K562 (cell line): Measurements from ENCODE around the gene UBAP1L. TPM values are rescaled to one million over a fixed set of nuclear protein-coding genes. Genes with fewer than 3 reads are reported as not detected.

Experiments
- ATAC-seq: fragments of 200-7000 bp; cut with Tn5 transposase; 3 replicates; pipeline ENCODE4 v1.9.1; 2020; ENCODE audit warnings: moderate library complexity
- BruUV-seq: library from RNA; stranded (reverse); fragments of 400-500 nt; replicated peaks from 2 replicates; lab custom pipeline; 2021; lab: Mats Ljungman, UMichigan
- CTCF ChIA-PET: fragments of 300-600 bp; formaldehyde crosslinking; extraction: SDS; loops from one replicate; lab custom pipeline; 2021; ENCODE audit warnings: low intra/inter-chr PET ratio; lab: Yijun Ruan, JAX
- POLR2A ChIA-PET: fragments of 300-600, 350-650 bp; sonication (Branson Sonifier 250); formaldehyde crosslinking; extraction: SDS; loops from one replicate; lab custom pipeline; 2021; ENCODE audit warnings: antibody characterized with exemption, inconsistent platforms; lab: Yijun Ruan, JAX
- DNase-seq, 4 experiments: peaks; one replicate each; pipeline versions ENCODE4 v3.0.0 to v3.0.0-alpha.2; 2011 to 2018; ENCODE audit warnings: low spot score in 3 of 4, mixed read lengths in 3 of 4; ENCODE audit errors: extremely low read depth in 1 of 4
- FAIRE-seq: peaks from 2 replicates; lab custom pipeline; 2011; peaks lifted over from hg19 to GRCh38; lab: Jason Lieb, UNC
- H2AFZ ChIP-seq: 2 replicates; pipeline ENCODE4 v1.6.0; 2011; ENCODE audit warnings: low read depth, low read length, control low read depth, inconsistent platforms
- H3K27ac ChIP-seq: fragments of 200-600 bp; 3 replicates; pipeline ENCODE4 v1.8.0; 2011; ENCODE audit warnings: low read depth, mild to moderate bottlenecking, control low read depth, inconsistent platforms, low read length, moderate library complexity, mixed read lengths; ENCODE audit errors: extremely low read depth
- H3K27me3 ChIP-seq, 2 experiments: fragments of 300-600 bp in 1 of 2; 2 replicates in 1 of 2; 3 replicates in 1 of 2; pipeline versions ENCODE4 v1.6.0 to v1.8.0; 2011; ENCODE audit warnings: inconsistent platforms in 2 of 2, low read length in 2 of 2, mild to moderate bottlenecking in 1 of 2, mixed read lengths in 1 of 2, moderate library complexity in 1 of 2; ENCODE audit not compliant: control insufficient read depth in 2 of 2, insufficient read depth in 2 of 2
- H3K36me3 ChIP-seq: fragments of 300-600 bp; 3 replicates; pipeline ENCODE4 v1.8.0; 2011; ENCODE audit warnings: mild to moderate bottlenecking, low read length, inconsistent platforms; ENCODE audit not compliant: control insufficient read depth, insufficient read depth
- H3K4me1 ChIP-seq, 2 experiments: fragments of 200-600 bp in 1 of 2; replicated peaks in 1 of 2; 2 replicates in 1 of 2; 3 replicates in 1 of 2; pipeline versions ENCODE4 v1.5.1 to v1.8.0; 2011; ENCODE audit warnings: inconsistent platforms in 2 of 2, low read length in 2 of 2, mild to moderate bottlenecking in 1 of 2, mixed read lengths in 1 of 2, moderate library complexity in 1 of 2; ENCODE audit not compliant: control insufficient read depth in 2 of 2, insufficient read depth in 2 of 2
- H3K4me2 ChIP-seq: 2 replicates; pipeline ENCODE4 v1.6.1; 2011; ENCODE audit warnings: low read length, control low read depth, inconsistent platforms, mixed read lengths; ENCODE audit not compliant: insufficient read depth
- H3K4me3 ChIP-seq: fragments of 200-600 bp; sonication (generic), shearing (Covaris generic); 2 replicates; pipeline ENCODE4 v1.5.1; 2016; ENCODE audit warnings: control low read depth, inconsistent platforms
- H3K79me2 ChIP-seq: fragments of 200-600 bp; 3 replicates; pipeline ENCODE4 v1.8.0; 2011; ENCODE audit warnings: low read length, inconsistent platforms; ENCODE audit not compliant: control insufficient read depth, insufficient read depth
- H3K9ac ChIP-seq, 2 experiments: 2 replicates each; pipeline versions ENCODE4 v1.6.0 to v1.6.1; 2011; ENCODE audit warnings: low read depth in 2 of 2, low read length in 2 of 2, control low read depth in 1 of 2, inconsistent platforms in 1 of 2, mild to moderate bottlenecking in 1 of 2, mixed read lengths in 1 of 2; ENCODE audit not compliant: insufficient read depth in 1 of 2
- H3K9me1 ChIP-seq: one replicate; pipeline ENCODE4 v1.6.0; 2011; ENCODE audit warnings: inconsistent platforms, mild to moderate bottlenecking, low read length, moderate library complexity; ENCODE audit not compliant: control insufficient read depth, insufficient read depth
- H3K9me3 ChIP-seq: replicated peaks from 2 replicates; pipeline ENCODE4 v1.5.1; 2011; ENCODE audit warnings: low read depth, low read length, inconsistent platforms; ENCODE audit not compliant: control insufficient read depth, insufficient read depth
- H4K20me1 ChIP-seq: replicated peaks from 2 replicates; pipeline ENCODE4 v1.6.1; 2011; ENCODE audit warnings: low read length, inconsistent platforms, mixed read lengths; ENCODE audit not compliant: control insufficient read depth, insufficient read depth
- BMI1 ChIP-seq: fragments of 150-350 bp; IDR thresholded peaks from 2 replicates; pipeline ENCODE4 v1.6.1; 2014; ENCODE audit warnings: low read length
- CBX5 ChIP-seq: IDR thresholded peaks from 2 replicates; pipeline ENCODE4 v1.6.1; 2014; ENCODE audit warnings: low read depth, borderline replicate concordance
- COPS2 ChIP-seq: fragments of 450-650 bp; conservative IDR thresholded peaks from 2 replicates; pipeline ENCODE4 v1.6.1; 2016; ENCODE audit warnings: mild to moderate bottlenecking, moderate library complexity
- CSDE1 ChIP-seq, 2 experiments: fragments of 450-650 bp; IDR thresholded peaks; 2 replicates each; pipeline ENCODE4 v1.6.1; 2016; ENCODE audit warnings: mild to moderate bottlenecking in 1 of 2
- E2F3 ChIP-seq: fragments of 250-450 bp; sonication (Bioruptor Pico); IDR thresholded peaks from 2 replicates; pipeline ENCODE4 v1.4.0; 2020; ENCODE audit warnings: mild to moderate bottlenecking
- KDM2B ChIP-seq: fragments of 250-450 bp; sonication (Bioruptor Pico); IDR thresholded peaks from 2 replicates; pipeline ENCODE4 v1.8.0; 2021; ENCODE audit warnings: mild to moderate bottlenecking, moderate library complexity
- MCM3 ChIP-seq: fragments of 450-650 bp; IDR thresholded peaks from 2 replicates; pipeline ENCODE4 v1.6.1; 2016
- MCM7 ChIP-seq, 2 experiments: fragments of 450-650 bp; IDR thresholded peaks; 2 replicates each; pipeline ENCODE4 v1.6.1; 2016 to 2018
- POLR2B ChIP-seq: fragments of 450-650 bp; IDR thresholded peaks from 2 replicates; pipeline ENCODE4 v1.6.1; 2018; ENCODE audit warnings: low read depth; ENCODE audit not compliant: partially characterized antibody
- RBM14 ChIP-seq: fragments of 200-400 bp; formaldehyde crosslinking; IDR thresholded peaks from 2 replicates; pipeline ENCODE4 v1.6.1; 2018; ENCODE audit warnings: low read depth, mild to moderate bottlenecking, low read length, moderate library complexity, borderline replicate concordance; ENCODE audit not compliant: insufficient read depth
- SNIP1 ChIP-seq: fragments of 450-650 bp; IDR thresholded peaks from 2 replicates; pipeline ENCODE4 v1.7.1; 2017; ENCODE audit warnings: low read depth, mild to moderate bottlenecking
- SREBF2 ChIP-seq: sonication (generic); formaldehyde crosslinking; IDR thresholded peaks from 2 replicates; pipeline ENCODE4 v1.4.0; 2020; ENCODE audit warnings: mild to moderate bottlenecking, missing genetic modification reagents
- TBL1XR1 ChIP-seq, 2 experiments: IDR thresholded peaks; 2 replicates each; pipeline ENCODE4 v1.6.1; 2012; ENCODE audit warnings: improper control_type of control experiment in 2 of 2, low read length in 2 of 2, mild to moderate bottlenecking in 1 of 2
- ZC3H11A ChIP-seq: IDR thresholded peaks from 2 replicates; pipeline ENCODE4 v1.6.1; 2012; ENCODE audit warnings: low read depth, low read length, improper control_type of control experiment
- ZNF436 ChIP-seq: fragments of 250-450, 450-650 bp; sonication (Bioruptor Pico); formaldehyde crosslinking; IDR thresholded peaks from 2 replicates; pipeline ENCODE4 v1.7.0; 2020; ENCODE audit warnings: mild to moderate bottlenecking
- WGBS: fragments of 100-300 bp; shearing (Covaris generic); methylation state at CpG from one replicate; pipeline ENCODE4 v1.1.6; 2016; ENCODE audit warnings: low coverage, mixed read lengths; ENCODE audit not compliant: insufficient coverage; ENCODE audit errors: missing lambda C conversion rate; 5-methylcytosine and 5-hydroxymethylcytosine counted together
- in situ Hi-C: fragments of 300-500 bp; cut with MboI; formaldehyde crosslinking; loops from 4 replicates; pipeline ENCODE4 v1.15.0; 2018; ENCODE audit warnings: inconsistent platforms, mixed read lengths
- intact Hi-C: fragments of 100-400 bp; cut with micrococcal nuclease; formaldehyde crosslinking; loops from 2 replicates; pipeline ENCODE4 v1.14.2; 2022
- polyA plus RNA-seq, 8 experiments: library from polyadenylated mRNA; depleted of rRNA in 4 of 8; stranded (reverse) in 5 of 8; unstranded in 3 of 8; fragments of >200 nt; fragmentation: Nextera tagmentation in 2 of 8; fragmentation: Illumina TruSeq in 1 of 8; extraction: Ambion mirVana in 2 of 8; extraction: Trizol in 1 of 8; gene quantifications; 2 replicates each; pipeline versions ENCODE4 v1.2.1 to v1.2.3, GENCODE V29; 2011 to 2014; ENCODE audit warnings: inconsistent platforms in 1 of 8, missing spikeins in 1 of 8
- total RNA-seq, 7 experiments: library from RNA; depleted of rRNA in 6 of 7; stranded (reverse); fragments of >200 nt in 6 of 7; fragmentation: Illumina TruSeq in 2 of 7; extraction: Trizol in 2 of 7; gene quantifications; 2 replicates each; pipeline versions ENCODE4 v1.2.1 to v1.2.3, GENCODE V29; 2011 to 2021; ENCODE audit warnings: low replicate concordance in 1 of 7
- TF ChIP-seq, protein P1 (sequence below): sonication (generic); formaldehyde crosslinking; IDR thresholded peaks from 2 replicates; pipeline ENCODE4 v1.4.0; 2020; ENCODE audit warnings: mild to moderate bottlenecking, missing genetic modification reagents
- TF ChIP-seq, protein P2 (sequence below): fragments of 250-450 bp; sonication (Bioruptor Pico); IDR thresholded peaks from 2 replicates; pipeline ENCODE4 v1.8.0; 2022; ENCODE audit warnings: moderate library complexity, mild to moderate bottlenecking, inconsistent platforms
- TF ChIP-seq, protein P3 (sequence below), 2 experiments: fragments of 450-650 bp in 1 of 2; sonication (generic) in 1 of 2; formaldehyde crosslinking in 1 of 2; IDR thresholded peaks in 1 of 2; conservative IDR thresholded peaks in 1 of 2; 2 replicates each; pipeline versions ENCODE4 v1.6.1 to v1.8.1; 2016 to 2023; ENCODE audit warnings: mild to moderate bottlenecking in 2 of 2, moderate library complexity in 2 of 2, inconsistent platforms in 1 of 2, missing genetic modification reagents in 1 of 2
- TF ChIP-seq, protein P4 (sequence below): fragments of 450-650 bp; IDR thresholded peaks from 2 replicates; pipeline ENCODE4 v1.6.1; 2016; ENCODE audit warnings: antibody characterized with exemption

UBAP1L gene
- total and polyA plus RNA-seq, 9 of the 15 experiments (the other 6 are each of a cell fraction or from before 2014, with no cell fraction given) = 0.16 to 0.71 (median 0.41) TPM; not detected in 2

DNA sequence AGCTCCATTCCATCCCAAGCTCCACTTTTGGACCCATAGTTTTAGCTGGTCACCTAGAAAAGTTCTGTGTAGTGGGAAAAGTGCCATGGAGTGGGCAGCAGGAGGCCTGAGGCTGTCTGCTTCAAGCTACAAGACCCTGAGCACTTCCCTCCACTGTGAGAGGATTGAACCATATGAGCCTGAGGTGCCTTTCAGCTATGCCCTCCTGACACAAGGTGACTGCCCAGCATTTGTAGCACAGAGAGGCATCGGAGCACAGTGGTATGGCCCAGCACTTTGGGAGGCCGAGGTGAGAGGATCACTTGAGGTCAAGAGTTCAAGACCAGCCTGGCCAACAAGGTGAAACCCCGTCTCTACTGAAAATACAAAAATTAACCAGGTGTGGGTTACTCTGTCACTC lies 42.4 kb downstream of the UBAP1L start:
- Histone ChIP-seq H3K4me2 (no peak overlapping the region), H3K79me2 (no peaks in the 10 kb centered on the region), H3K36me3 (no peaks in the 10 kb centered on the region), H3K27me3 (peaks cover 3 to 24% of the 10 kb centered on the region in 2 experiments; a peak in 3 of 5 replicates), H3K9me3 (no peaks in the 10 kb centered on the region; the same call in 1 of the 2 replicates), H3K9me1 (no peaks in the 10 kb centered on the region), H3K27ac (no peak overlapping the region), H4K20me1 (0 out of 2 replicates have a peak, but pooled peaks cover 3% of the 10 kb centered on the region), H3K9ac (no peak overlapping the region), H3K4me1 (peaks cover 0 to 16% of the 10 kb centered on the region in 2 experiments; a peak in 2 of 5 replicates), H2AFZ (no peak overlapping the region), H3K4me3 (no peak overlapping the region)
- FAIRE-seq (no peak), ATAC-seq (no peak), DNase-seq (no peak)
- 0% methylated on average over 2 of the region's 3 CpGs for WGBS
- intact Hi-C loops = no loop called here
- in situ Hi-C loops = no loop called here
- no peak for TF ChIP-seq POLR2B
- TF ChIP-seq TBL1XR1 (IDR thresholded peaks at IDR 0.05; ENCODE audit: low read length in 2 of 2) = no peak
- TF ChIP-seq BMI1 = no peak
- TF ChIP-seq COPS2 = no peak
- TF ChIP-seq KDM2B (CRISPR knock-in tag) = no peak
- TF ChIP-seq, protein P1, sequence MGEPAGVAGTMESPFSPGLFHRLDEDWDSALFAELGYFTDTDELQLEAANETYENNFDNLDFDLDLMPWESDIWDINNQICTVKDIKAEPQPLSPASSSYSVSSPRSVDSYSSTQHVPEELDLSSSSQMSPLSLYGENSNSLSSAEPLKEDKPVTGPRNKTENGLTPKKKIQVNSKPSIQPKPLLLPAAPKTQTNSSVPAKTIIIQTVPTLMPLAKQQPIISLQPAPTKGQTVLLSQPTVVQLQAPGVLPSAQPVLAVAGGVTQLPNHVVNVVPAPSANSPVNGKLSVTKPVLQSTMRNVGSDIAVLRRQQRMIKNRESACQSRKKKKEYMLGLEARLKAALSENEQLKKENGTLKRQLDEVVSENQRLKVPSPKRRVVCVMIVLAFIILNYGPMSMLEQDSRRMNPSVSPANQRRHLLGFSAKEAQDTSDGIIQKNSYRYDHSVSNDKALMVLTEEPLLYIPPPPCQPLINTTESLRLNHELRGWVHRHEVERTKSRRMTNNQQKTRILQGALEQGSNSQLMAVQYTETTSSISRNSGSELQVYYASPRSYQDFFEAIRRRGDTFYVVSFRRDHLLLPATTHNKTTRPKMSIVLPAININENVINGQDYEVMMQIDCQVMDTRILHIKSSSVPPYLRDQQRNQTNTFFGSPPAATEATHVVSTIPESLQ = no peak
- TF ChIP-seq, protein P2, sequence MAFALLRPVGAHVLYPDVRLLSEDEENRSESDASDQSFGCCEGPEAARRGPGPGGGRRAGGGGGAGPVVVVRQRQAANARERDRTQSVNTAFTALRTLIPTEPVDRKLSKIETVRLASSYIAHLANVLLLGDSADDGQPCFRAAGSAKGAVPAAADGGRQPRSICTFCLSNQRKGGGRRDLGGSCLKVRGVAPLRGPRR (CRISPR knock-in tag) = no peak
- no peak for TF ChIP-seq ZC3H11A
- TF ChIP-seq CSDE1 (IDR thresholded peaks at IDR 0.05) = no peak
- TF ChIP-seq, protein P3, sequence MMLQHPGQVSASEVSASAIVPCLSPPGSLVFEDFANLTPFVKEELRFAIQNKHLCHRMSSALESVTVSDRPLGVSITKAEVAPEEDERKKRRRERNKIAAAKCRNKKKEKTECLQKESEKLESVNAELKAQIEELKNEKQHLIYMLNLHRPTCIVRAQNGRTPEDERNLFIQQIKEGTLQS (IDR thresholded peaks at IDR 0.05) = no peak
- TF ChIP-seq, protein P3 (CRISPR knock-in tag; conservative IDR thresholded peaks at IDR 0.05) = no peak
- TF ChIP-seq ZNF436 = no peak
- no peak for TF ChIP-seq SREBF2 (CRISPR knock-in tag)
- TF ChIP-seq, protein P4, sequence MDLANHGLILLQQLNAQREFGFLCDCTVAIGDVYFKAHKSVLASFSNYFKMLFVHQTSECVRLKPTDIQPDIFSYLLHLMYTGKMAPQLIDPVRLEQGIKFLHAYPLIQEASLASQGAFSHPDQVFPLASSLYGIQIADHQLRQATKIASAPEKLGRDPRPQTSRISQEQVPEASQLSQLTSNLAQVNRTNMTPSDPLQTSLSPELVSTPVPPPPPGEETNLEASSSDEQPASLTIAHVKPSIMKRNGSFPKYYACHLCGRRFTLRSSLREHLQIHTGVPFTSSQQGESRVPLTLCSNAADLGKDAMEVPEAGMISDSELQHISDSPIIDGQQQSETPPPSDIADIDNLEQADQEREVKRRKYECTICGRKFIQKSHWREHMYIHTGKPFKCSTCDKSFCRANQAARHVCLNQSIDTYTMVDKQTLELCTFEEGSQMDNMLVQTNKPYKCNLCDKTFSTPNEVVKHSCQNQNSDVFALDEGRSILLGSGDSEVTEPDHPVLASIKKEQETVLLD = no peak
- TF ChIP-seq MCM3 = no peak
- no peak for TF ChIP-seq SNIP1
- no peak for TF ChIP-seq RBM14
- TF ChIP-seq E2F3 (CRISPR knock-in tag) = no peak
- TF ChIP-seq MCM7 (IDR thresholded peaks at IDR 0.05) = no peak
- no peak for TF ChIP-seq CBX5
- ChIA-PET CTCF (no interaction called here), POLR2A (interaction anchor here (0.9 to 1.0 kb wide), 2 partner anchors 12 to 232 kb away, joined by 3 to 4 read pairs; partner anchors contain the start of gene RNU5B-1)
- BruUV-seq = no TSS peak
